22Rv1 (cell line): ENCODE measurements around the gene KCNQ1.

Source experiments
- H3K27ac ChIP-seq: fragments of 450-650 bp; 2 replicates; pipeline ENCODE4 v1.5.1; 2017
- CTCF ChIP-seq: fragments of 450-650 bp; IDR thresholded peaks from 2 replicates; pipeline ENCODE4 v1.5.1; 2017; ENCODE audit warnings: mild to moderate bottlenecking
- ZFX ChIP-seq: fragments of 450-650 bp; IDR thresholded peaks from 2 replicates; pipeline ENCODE4 v1.6.1; 2017; ENCODE audit warnings: antibody characterized with exemption, borderline replicate concordance

KCNQ1 gene

GRCh38 chr11:2679011-2679676, 234.3 kb downstream of the KCNQ1 start:
- no peak overlapping the region for H3K27ac ChIP-seq
- TF ChIP-seq ZFX (no peak), CTCF (no peak)

DNA sequence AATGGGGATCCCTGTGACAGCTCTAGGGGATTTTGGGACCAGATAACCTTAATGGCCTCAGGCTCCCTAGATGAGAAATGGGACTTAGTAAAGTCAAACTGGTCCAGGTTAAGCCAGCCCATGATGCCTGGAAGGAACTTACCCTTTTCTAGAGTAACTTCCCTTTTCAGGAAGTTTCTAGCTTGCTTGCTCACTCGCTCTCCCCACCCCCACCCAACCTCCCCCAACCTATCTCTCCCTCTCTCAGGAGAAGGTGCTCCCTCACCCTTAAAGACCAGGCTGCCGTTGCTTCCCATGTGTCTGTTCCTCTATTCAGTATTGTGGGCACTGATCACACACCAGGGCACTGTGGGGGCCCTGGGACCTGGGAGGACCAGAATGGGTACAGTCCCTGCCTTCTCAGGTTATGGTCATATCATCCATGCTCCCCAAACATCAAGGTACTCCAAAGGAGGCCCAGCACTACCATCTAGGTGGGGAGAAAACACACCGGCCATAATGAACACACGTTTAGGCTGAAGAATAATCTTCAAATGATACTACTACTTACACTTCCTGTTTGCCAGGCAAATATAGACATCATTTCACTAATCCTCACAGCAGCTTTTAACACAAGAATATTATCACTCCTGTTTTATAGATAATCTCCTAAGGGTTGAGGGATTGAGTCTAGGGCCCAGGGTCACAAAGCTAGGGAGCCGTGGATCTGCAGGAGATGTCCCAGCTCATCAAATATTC, 236.8 kb downstream of the KCNQ1 start:
- no peak for TF ChIP-seq CTCF
- TF ChIP-seq ZFX = no peak
- no peak overlapping the region for H3K27ac ChIP-seq

- no peak overlapping the region for H3K27ac ChIP-seq
These were observed 239.0 kb downstream of the KCNQ1 start for GRCh38 chr11:2683806-2684205.

GRCh38 chr11:2684581-2684980, 239.8 kb downstream of the KCNQ1 start:
- no peak overlapping the region for H3K27ac ChIP-seq
- TF ChIP-seq CTCF = no peak
- no peak for TF ChIP-seq ZFX

More at GRCh38 chr11:2683806-2684205, 239.0 kb downstream of the KCNQ1 start:
- no peak for TF ChIP-seq ZFX

- no peak for TF ChIP-seq CTCF
- H3K27ac ChIP-seq = no peak overlapping the region
These were observed 240.2 kb downstream of the KCNQ1 start for GRCh38 chr11:2685051-2685450.

DNA sequence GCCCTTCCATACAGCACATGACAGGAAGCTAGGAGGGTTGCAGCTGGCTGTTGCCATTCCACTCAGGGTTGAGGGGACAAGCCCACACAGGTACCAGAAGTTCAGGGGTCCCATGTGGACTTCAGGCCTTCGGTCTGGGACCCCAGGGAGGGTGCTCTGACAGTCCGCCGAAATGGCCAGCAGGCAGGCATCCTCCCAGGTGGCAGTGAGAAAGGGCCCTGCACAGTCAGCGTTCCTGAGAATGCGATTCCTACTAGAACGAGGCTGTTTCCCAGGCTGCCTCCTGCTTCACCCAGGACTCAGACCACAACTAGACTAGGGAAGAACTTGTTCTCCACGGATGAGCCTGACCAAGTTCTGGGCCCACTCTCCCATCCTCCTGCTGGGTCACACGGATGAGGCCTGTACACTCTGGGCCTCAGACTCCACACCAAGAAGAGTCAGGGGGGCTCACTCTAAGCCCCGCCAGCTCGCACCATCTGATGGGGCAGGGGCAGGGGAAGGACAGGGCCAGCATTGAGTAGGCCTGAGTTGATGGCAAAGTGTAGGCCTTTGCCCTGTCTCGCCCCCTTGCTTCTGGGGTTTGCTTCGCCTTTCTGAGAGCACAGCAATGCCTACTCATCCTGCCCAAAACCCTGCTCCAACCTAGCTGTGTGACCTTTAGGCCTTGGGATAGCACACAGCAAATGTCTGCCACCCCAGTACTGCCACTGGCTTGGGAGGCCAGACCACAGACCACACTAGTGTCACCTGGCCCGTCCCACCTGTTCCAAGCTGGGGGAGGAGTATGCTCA, 241.0 kb downstream of the KCNQ1 start:
- TF ChIP-seq CTCF = no peak
- TF ChIP-seq ZFX = no peak
- no peak overlapping the region for H3K27ac ChIP-seq

GRCh38 chr11:2686360-2687222, 241.8 kb downstream of the KCNQ1 start:
- no peak overlapping the region for H3K27ac ChIP-seq
- no peak for TF ChIP-seq CTCF
